SK-N-SH (cell line): ENCODE results near the gene CHTF18.

Source experiments
- CHD2 ChIP-seq: fragments of 150-350 bp; IDR thresholded peaks from 2 replicates; pipeline ENCODE4 v1.6.1; 2018; ENCODE audit warnings: low read length; ENCODE audit not compliant: partially characterized antibody
- EZH2phosphoT487 ChIP-seq: fragments of 200-600 bp; sonication (generic); IDR thresholded peaks from 2 replicates; pipeline ENCODE4 v1.6.1; 2017; ENCODE audit warnings: low read depth, mixed run types, mild to moderate bottlenecking, antibody characterized with exemption, moderate library complexity, borderline replicate concordance
- GABPA ChIP-seq: IDR thresholded peaks from 2 replicates; pipeline ENCODE4 v1.4.0; 2012; ENCODE audit warnings: low read depth, mild to moderate bottlenecking
- NFIC ChIP-seq: IDR thresholded peaks from 2 replicates; pipeline ENCODE4 v1.4.0; 2012; ENCODE audit warnings: borderline replicate concordance
- POLR2AphosphoS5 ChIP-seq: IDR thresholded peaks from 2 replicates; pipeline ENCODE4 v1.6.1; 2012; ENCODE audit warnings: low read depth, low read length
- RAD21 ChIP-seq: IDR thresholded peaks from 2 replicates; pipeline ENCODE4 v1.6.1; 2012; ENCODE audit warnings: mild to moderate bottlenecking, low read length
- RFX5 ChIP-seq: IDR thresholded peaks from 2 replicates; pipeline ENCODE4 v1.6.1; 2012; ENCODE audit warnings: mild to moderate bottlenecking, improper control_type of control experiment, low read length
- SIN3A ChIP-seq: IDR thresholded peaks from 2 replicates; pipeline ENCODE4 v1.6.1; 2012; ENCODE audit warnings: low read depth, mild to moderate bottlenecking, low read length, moderate library complexity, borderline replicate concordance
- TAF1 ChIP-seq: IDR thresholded peaks from 2 replicates; pipeline ENCODE4 v1.6.1; 2012; ENCODE audit warnings: low read depth, mild to moderate bottlenecking, low read length, moderate library complexity, borderline replicate concordance
- TF ChIP-seq, protein P1 (sequence below): fragments of 200-600 bp; sonication (generic); IDR thresholded peaks from 2 replicates; pipeline ENCODE4 v1.6.1; 2017; ENCODE audit warnings: antibody characterized with exemption, mild to moderate bottlenecking, moderate library complexity
- TF ChIP-seq, protein P2 (sequence below): IDR thresholded peaks from 2 replicates; pipeline ENCODE4 v1.4.0; 2012; ENCODE audit warnings: low read depth
- TF ChIP-seq, protein P3 (sequence below): IDR thresholded peaks from 2 replicates; pipeline ENCODE4; 2012

DNA sequence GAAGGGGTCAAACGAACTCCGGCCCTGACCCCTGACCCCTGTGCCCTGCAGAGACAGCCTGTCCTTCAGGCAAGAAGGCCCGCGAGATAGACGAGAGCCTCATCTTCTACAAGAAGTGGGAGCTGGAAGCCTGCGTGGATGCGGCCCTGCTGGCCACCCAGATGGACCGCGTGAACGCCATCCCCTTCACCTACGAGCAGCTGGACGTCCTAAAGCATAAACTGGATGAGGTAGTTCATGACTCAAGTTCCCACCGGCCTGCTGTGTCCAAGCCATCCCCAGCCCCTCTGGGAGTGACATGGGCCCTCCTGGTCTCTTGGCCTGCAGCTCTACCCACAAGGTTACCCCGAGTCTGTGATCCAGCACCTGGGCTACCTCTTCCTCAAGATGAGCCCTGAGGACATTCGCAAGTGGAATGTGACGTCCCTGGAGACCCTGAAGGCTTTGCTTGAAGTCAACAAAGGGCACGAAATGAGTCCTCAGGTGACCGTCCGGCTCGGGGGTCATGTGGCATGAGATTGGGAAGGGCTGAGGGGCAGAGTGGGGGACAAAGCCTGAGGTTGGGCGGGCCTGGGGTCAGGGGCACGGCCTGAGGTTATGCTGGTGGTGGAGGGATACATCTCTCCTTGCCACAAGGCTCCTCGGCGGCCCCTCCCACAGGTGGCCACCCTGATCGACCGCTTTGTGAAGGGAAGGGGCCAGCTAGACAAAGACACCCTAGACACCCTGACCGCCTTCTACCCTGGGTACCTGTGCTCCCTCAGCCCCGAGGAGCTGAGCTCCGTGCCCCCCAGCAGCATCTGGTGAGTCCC lies 22.2 kb upstream of the CHTF18 start:
- TF ChIP-seq POLR2AphosphoS5 (no peak), CHD2 (no peak), NFIC (no peak), EZH2phosphoT487 (no peak), SIN3A (no peak), RAD21 (no peak), TAF1 (no peak), RFX5 (no peak), GABPA (no peak)
- TF ChIP-seq, protein P1, sequence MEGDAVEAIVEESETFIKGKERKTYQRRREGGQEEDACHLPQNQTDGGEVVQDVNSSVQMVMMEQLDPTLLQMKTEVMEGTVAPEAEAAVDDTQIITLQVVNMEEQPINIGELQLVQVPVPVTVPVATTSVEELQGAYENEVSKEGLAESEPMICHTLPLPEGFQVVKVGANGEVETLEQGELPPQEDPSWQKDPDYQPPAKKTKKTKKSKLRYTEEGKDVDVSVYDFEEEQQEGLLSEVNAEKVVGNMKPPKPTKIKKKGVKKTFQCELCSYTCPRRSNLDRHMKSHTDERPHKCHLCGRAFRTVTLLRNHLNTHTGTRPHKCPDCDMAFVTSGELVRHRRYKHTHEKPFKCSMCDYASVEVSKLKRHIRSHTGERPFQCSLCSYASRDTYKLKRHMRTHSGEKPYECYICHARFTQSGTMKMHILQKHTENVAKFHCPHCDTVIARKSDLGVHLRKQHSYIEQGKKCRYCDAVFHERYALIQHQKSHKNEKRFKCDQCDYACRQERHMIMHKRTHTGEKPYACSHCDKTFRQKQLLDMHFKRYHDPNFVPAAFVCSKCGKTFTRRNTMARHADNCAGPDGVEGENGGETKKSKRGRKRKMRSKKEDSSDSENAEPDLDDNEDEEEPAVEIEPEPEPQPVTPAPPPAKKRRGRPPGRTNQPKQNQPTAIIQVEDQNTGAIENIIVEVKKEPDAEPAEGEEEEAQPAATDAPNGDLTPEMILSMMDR = no peak
- TF ChIP-seq, protein P2, sequence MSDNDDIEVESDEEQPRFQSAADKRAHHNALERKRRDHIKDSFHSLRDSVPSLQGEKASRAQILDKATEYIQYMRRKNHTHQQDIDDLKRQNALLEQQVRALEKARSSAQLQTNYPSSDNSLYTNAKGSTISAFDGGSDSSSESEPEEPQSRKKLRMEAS = no peak
- TF ChIP-seq, protein P3, sequence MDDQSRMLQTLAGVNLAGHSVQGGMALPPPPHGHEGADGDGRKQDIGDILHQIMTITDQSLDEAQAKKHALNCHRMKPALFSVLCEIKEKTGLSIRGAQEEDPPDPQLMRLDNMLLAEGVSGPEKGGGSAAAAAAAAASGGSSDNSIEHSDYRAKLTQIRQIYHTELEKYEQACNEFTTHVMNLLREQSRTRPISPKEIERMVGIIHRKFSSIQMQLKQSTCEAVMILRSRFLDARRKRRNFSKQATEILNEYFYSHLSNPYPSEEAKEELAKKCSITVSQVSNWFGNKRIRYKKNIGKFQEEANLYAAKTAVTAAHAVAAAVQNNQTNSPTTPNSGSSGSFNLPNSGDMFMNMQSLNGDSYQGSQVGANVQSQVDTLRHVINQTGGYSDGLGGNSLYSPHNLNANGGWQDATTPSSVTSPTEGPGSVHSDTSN = no peak
